Upper lobe of left lung (tissue), 4 donors: Measurements from ENCODE around the gene IFITM5.

Source experiments
- POLR2A ChIP-seq, 4 donors: fragments of 450-650 bp; IDR thresholded peaks; one replicate each; pipeline ENCODE4 v1.5.1; 2016 to 2017; ENCODE audit warnings: antibody characterized with exemption in 4 of 4, mild to moderate bottlenecking in 2 of 4
- TF ChIP-seq, protein P1 (sequence below), 6 experiments: fragments of 450-650 bp in 4 of 6; fragments of 200-600 bp in 2 of 6; sonication (generic) in 2 of 6; IDR thresholded peaks; one replicate each; pipeline ENCODE4 v1.5.1; 2016 to 2019; ENCODE audit warnings: antibody characterized with exemption in 6 of 6

DNA sequence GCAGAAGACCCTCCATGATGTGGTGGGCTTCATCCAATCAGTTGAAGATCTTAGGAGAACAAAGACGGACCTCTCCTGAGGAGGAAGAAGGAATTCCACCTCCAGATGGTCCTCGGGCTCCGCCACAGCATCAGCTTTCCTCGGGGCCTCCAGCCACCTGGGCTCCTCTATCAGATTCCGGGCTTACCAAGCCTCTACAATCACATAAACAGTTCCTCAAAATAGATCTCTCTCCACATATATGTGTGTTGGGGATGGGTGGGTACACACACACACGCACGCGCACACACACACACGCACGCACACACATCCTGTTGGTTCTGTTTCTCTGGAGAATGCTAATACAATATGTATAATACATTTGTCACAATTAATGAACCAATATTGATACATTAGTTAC is 39.9 kb downstream of the IFITM5 start:
- TF ChIP-seq, protein P1, sequence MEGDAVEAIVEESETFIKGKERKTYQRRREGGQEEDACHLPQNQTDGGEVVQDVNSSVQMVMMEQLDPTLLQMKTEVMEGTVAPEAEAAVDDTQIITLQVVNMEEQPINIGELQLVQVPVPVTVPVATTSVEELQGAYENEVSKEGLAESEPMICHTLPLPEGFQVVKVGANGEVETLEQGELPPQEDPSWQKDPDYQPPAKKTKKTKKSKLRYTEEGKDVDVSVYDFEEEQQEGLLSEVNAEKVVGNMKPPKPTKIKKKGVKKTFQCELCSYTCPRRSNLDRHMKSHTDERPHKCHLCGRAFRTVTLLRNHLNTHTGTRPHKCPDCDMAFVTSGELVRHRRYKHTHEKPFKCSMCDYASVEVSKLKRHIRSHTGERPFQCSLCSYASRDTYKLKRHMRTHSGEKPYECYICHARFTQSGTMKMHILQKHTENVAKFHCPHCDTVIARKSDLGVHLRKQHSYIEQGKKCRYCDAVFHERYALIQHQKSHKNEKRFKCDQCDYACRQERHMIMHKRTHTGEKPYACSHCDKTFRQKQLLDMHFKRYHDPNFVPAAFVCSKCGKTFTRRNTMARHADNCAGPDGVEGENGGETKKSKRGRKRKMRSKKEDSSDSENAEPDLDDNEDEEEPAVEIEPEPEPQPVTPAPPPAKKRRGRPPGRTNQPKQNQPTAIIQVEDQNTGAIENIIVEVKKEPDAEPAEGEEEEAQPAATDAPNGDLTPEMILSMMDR (IDR thresholded peaks at IDR 0.05) = no peak
- TF ChIP-seq POLR2A (IDR thresholded peaks at IDR 0.05) = no peak
